HAP-1 (cell line): Measurements from ENCODE around the gene ADNP.
"Not testable (repeated sequence)": the region's sequence is repeated elsewhere in the genome, so short reads cannot be mapped to it uniquely, and the experiment has no call there.

ENCODE experiments used
- DNase-seq, 2 experiments: peaks; one replicate each; pipeline ENCODE4 v3.0.0-alpha.2; 2016 to 2020; ENCODE audit warnings: low spot score in 2 of 2
- H3K27me3 ChIP-seq: fragments of 250-450 bp; sonication (Bioruptor Pico); 2 replicates; pipeline ENCODE4 v1.5.1; 2020; ENCODE audit warnings: low read depth, mild to moderate bottlenecking, moderate library complexity
- H3K36me3 ChIP-seq: fragments of 250-450 bp; sonication (Bioruptor Pico); replicated peaks from 2 replicates; pipeline ENCODE4 v1.5.1; 2020; ENCODE audit warnings: mild to moderate bottlenecking
- H3K4me1 ChIP-seq: fragments of 250-450 bp; sonication (Bioruptor Pico); 2 replicates; pipeline ENCODE4 v1.5.1; 2020; ENCODE audit warnings: mild to moderate bottlenecking
- H3K4me3 ChIP-seq: fragments of 250-450 bp; sonication (Bioruptor Pico); 2 replicates; pipeline ENCODE4 v1.5.1; 2020; ENCODE audit warnings: mild to moderate bottlenecking, moderate library complexity
- H3K9me3 ChIP-seq: fragments of 250-450 bp; sonication (Bioruptor Pico); 2 replicates; pipeline ENCODE4 v1.5.1; 2020; ENCODE audit warnings: mild to moderate bottlenecking, moderate library complexity
- in situ Hi-C: fragments of 300-500 bp; cut with MboI; formaldehyde crosslinking; loops from 3 replicates; pipeline ENCODE4 v1.14.3; 2020; ENCODE audit warnings: low sequenced_read_pairs, inconsistent platforms, mixed read lengths

The ADNP gene

GRCh38 chr20:50903353-50904051, 27.7 kb downstream of the ADNP start:
- Histone ChIP-seq H3K9me3 (no peaks in the 10 kb centered on the region), H3K4me1 (peaks cover 6% of the 10 kb centered on the region), H3K4me3 (no peak overlapping the region), H3K36me3 (peaks cover 72% of the 10 kb centered on the region), H3K27me3 (no peaks in the 10 kb centered on the region)
- in situ Hi-C loops = no loop called here
- DNase-seq = no peak

- Histone ChIP-seq H3K36me3 (peaks cover 89% of the 10 kb centered on the region), H3K4me3 (no peak overlapping the region)
Measured at GRCh38 chr20:50901301-50901700, 29.9 kb downstream of the ADNP start.

GRCh38 chr20:50900261-50900660, 31.0 kb downstream of the ADNP start:
- no peaks in the 10 kb centered on the region for H3K4me1 ChIP-seq
- no peaks in the 10 kb centered on the region for H3K9me3 ChIP-seq
- no peak for DNase-seq
- in situ Hi-C loops = no loop called here
- peaks cover 89% of the 10 kb centered on the region for H3K36me3 ChIP-seq
- H3K27me3 ChIP-seq = no peaks in the 10 kb centered on the region
- no peak overlapping the region for H3K4me3 ChIP-seq

More at GRCh38 chr20:50901301-50901700, 29.9 kb downstream of the ADNP start:
- no peak for DNase-seq
- in situ Hi-C loops = no loop called here
- no peaks in the 10 kb centered on the region for H3K9me3 ChIP-seq
- no peaks in the 10 kb centered on the region for H3K4me1 ChIP-seq
- H3K27me3 ChIP-seq = no peaks in the 10 kb centered on the region

- H3K27me3 ChIP-seq = no peaks in the 10 kb centered on the region
- in situ Hi-C loops = no loop called here
- no peaks in the 10 kb centered on the region for H3K4me1 ChIP-seq
- DNase-seq = no peak
- H3K4me3 ChIP-seq = no peak overlapping the region
- H3K36me3 ChIP-seq = peaks cover 91% of the 10 kb centered on the region
- H3K9me3 ChIP-seq = no peaks in the 10 kb centered on the region
Measured at GRCh38 chr20:50898475-50898874, 32.8 kb downstream of the ADNP start.

GRCh38 chr20:50895111-50895830, 36.0 kb downstream of the ADNP start:
- H3K36me3 ChIP-seq = peaks cover 91% of the 10 kb centered on the region
- no peak for DNase-seq
- in situ Hi-C loops = no loop called here

GRCh38 chr20:50893620-50894019, 37.6 kb downstream of the ADNP start:
- Histone ChIP-seq H3K9me3 (no peaks in the 10 kb centered on the region), H3K4me1 (no peaks in the 10 kb centered on the region), H3K36me3 (peaks cover 90% of the 10 kb centered on the region), H3K4me3 (no peak overlapping the region), H3K27me3 (no peaks in the 10 kb centered on the region)
- in situ Hi-C loops = no loop called here
- DNase-seq = no peak

More at GRCh38 chr20:50895111-50895830, 36.0 kb downstream of the ADNP start:
- no peaks in the 10 kb centered on the region for H3K9me3 ChIP-seq
- no peaks in the 10 kb centered on the region for H3K4me1 ChIP-seq
- no peak overlapping the region for H3K4me3 ChIP-seq
- H3K27me3 ChIP-seq = no peaks in the 10 kb centered on the region

GRCh38 chr20:50892394-50892793, 38.8 kb downstream of the ADNP start:
- Histone ChIP-seq H3K9me3 (no peaks in the 10 kb centered on the region), H3K4me1 (no peaks in the 10 kb centered on the region), H3K4me3 (no peak overlapping the region), H3K27me3 (no peaks in the 10 kb centered on the region), H3K36me3 (peaks cover 83% of the 10 kb centered on the region)
- no peak for DNase-seq
- in situ Hi-C loops = no loop called here

GRCh38 chr20:50891138-50891537, 40.1 kb downstream of the ADNP start:
- Histone ChIP-seq H3K9me3 (no peaks in the 10 kb centered on the region), H3K4me3 (no peak overlapping the region), H3K27me3 (no peaks in the 10 kb centered on the region), H3K4me1 (no peaks in the 10 kb centered on the region), H3K36me3 (peaks cover 72% of the 10 kb centered on the region)
- in situ Hi-C loops = no loop called here
- DNase-seq = no peak

- Histone ChIP-seq H3K27me3 (no peaks in the 10 kb centered on the region), H3K36me3 (peaks cover 42% of the 10 kb centered on the region), H3K4me1 (no peaks in the 10 kb centered on the region), H3K9me3 (no peaks in the 10 kb centered on the region), H3K4me3 (no peak overlapping the region)
- in situ Hi-C loops = no loop called here
- DNase-seq = no peak
Measured at GRCh38 chr20:50887576-50887975, 43.7 kb downstream of the ADNP start.

- H3K4me3 ChIP-seq = no peak overlapping the region
- no peaks in the 10 kb centered on the region for H3K27me3 ChIP-seq
- peaks cover 29% of the 10 kb centered on the region for H3K36me3 ChIP-seq
- no peak for DNase-seq
- no peaks in the 10 kb centered on the region for H3K9me3 ChIP-seq
- in situ Hi-C loops = no loop called here
- no peaks in the 10 kb centered on the region for H3K4me1 ChIP-seq
Measured at GRCh38 chr20:50886184-50886790, 45.0 kb downstream of the ADNP start.

- Histone ChIP-seq H3K36me3 (peaks cover 24% of the 10 kb centered on the region), H3K9me3 (no peaks in the 10 kb centered on the region), H3K27me3 (no peaks in the 10 kb centered on the region), H3K4me1 (no peaks in the 10 kb centered on the region), H3K4me3 (no peak overlapping the region)
- no peak for DNase-seq
- in situ Hi-C loops = no loop called here
Measured at GRCh38 chr20:50885781-50886180, 45.5 kb downstream of the ADNP start.

- DNase-seq = no peak
- Histone ChIP-seq H3K4me3 (no peak overlapping the region), H3K27me3 (no peaks in the 10 kb centered on the region), H3K4me1 (no peaks in the 10 kb centered on the region), H3K36me3 (peaks cover 17% of the 10 kb centered on the region), H3K9me3 (no peaks in the 10 kb centered on the region)
- in situ Hi-C loops = no loop called here
Measured at GRCh38 chr20:50885068-50885467, 46.2 kb downstream of the ADNP start.

GRCh38 chr20:50883856-50884255, 47.4 kb downstream of the ADNP start:
- no peaks in the 10 kb centered on the region for H3K9me3 ChIP-seq
- peaks cover 7% of the 10 kb centered on the region for H3K36me3 ChIP-seq
- no peak overlapping the region for H3K4me3 ChIP-seq
- no peaks in the 10 kb centered on the region for H3K4me1 ChIP-seq
- in situ Hi-C loops = no loop called here
- no peak for DNase-seq
- no peaks in the 10 kb centered on the region for H3K27me3 ChIP-seq

- H3K27me3 ChIP-seq, H3K4me3 ChIP-seq, H3K4me1 ChIP-seq, H3K9me3 ChIP-seq, H3K36me3 ChIP-seq, DNase-seq, in situ Hi-C loops: not testable (repeated sequence)
Measured at GRCh38 chr20:50881759-50882424, 49.3 kb downstream of the ADNP start.
